HepG2 (cell line): ENCODE measurements around the gene POU6F1. TPM values are rescaled to one million over a fixed set of nuclear protein-coding genes. Genes with fewer than 3 reads are reported as not detected.
A peak's percentile ranks its signal among the peaks of the same experiment; 100 is the strongest.

Experiments
- ATAD3A ChIP-seq: sonication (generic); formaldehyde crosslinking; IDR thresholded peaks from 2 replicates; pipeline ENCODE4 v1.4.0; 2020; ENCODE audit warnings: missing genetic modification reagents
- GLI4 ChIP-seq: sonication (generic); formaldehyde crosslinking; IDR thresholded peaks from 2 replicates; pipeline ENCODE4 v1.5.1; 2020; ENCODE audit warnings: missing genetic modification reagents, mild to moderate bottlenecking, moderate library complexity, borderline replicate concordance
- HNRNPUL1 ChIP-seq: fragments of 200-400 bp; formaldehyde crosslinking; IDR thresholded peaks from 2 replicates; pipeline ENCODE4 v1.6.1; 2017; ENCODE audit warnings: low read depth, mild to moderate bottlenecking, low read length, moderate library complexity
- JUNB ChIP-seq: sonication (generic); formaldehyde crosslinking; IDR thresholded peaks from 2 replicates; pipeline ENCODE4 v1.8.0; 2022; ENCODE audit warnings: missing genetic modification reagents, mild to moderate bottlenecking, borderline replicate concordance
- KLF9 ChIP-seq: IDR thresholded peaks from 2 replicates; pipeline ENCODE4 v1.6.1; 2016; ENCODE audit warnings: low read depth
- KMT2B ChIP-seq: IDR thresholded peaks from 2 replicates; pipeline ENCODE4 v1.6.1; 2016; ENCODE audit warnings: missing genetic modification reagents, missing compliant biosample characterization
- NAIF1 ChIP-seq: sonication (generic); formaldehyde crosslinking; IDR thresholded peaks from 2 replicates; pipeline ENCODE4 v1.5.0; 2020; ENCODE audit warnings: mild to moderate bottlenecking, missing genetic modification reagents, borderline replicate concordance
- NFKBIZ ChIP-seq: IDR thresholded peaks from 2 replicates; pipeline ENCODE4 v1.6.1; 2018; ENCODE audit warnings: missing genetic modification reagents, missing compliant biosample characterization
- NR1H2 ChIP-seq: sonication (generic); formaldehyde crosslinking; IDR thresholded peaks from 2 replicates; pipeline ENCODE4 v1.8.1; 2022; ENCODE audit warnings: low read depth, missing genetic modification reagents, borderline replicate concordance
- SAFB2 ChIP-seq: sonication (generic); formaldehyde crosslinking; IDR thresholded peaks from 2 replicates; pipeline ENCODE4 v1.5.1; 2020; ENCODE audit warnings: missing genetic modification reagents, low read depth, mild to moderate bottlenecking, borderline replicate concordance
- SMARCE1 ChIP-seq: fragments of 450-650 bp; IDR thresholded peaks from 2 replicates; pipeline ENCODE4 v1.6.1; 2017; ENCODE audit warnings: borderline replicate concordance
- SP1 ChIP-seq, 2 experiments: fragments of 450-650 bp in 1 of 2; sonication (generic) in 1 of 2; formaldehyde crosslinking in 1 of 2; IDR thresholded peaks; 2 replicates each; pipeline versions ENCODE4 v1.4.0 to v1.6.1; 2016 to 2020; ENCODE audit warnings: missing genetic modification reagents in 1 of 2
- TCF7 ChIP-seq: sonication (generic); IDR thresholded peaks from 2 replicates; pipeline ENCODE4 v1.6.1; 2016; ENCODE audit warnings: antibody characterized with exemption, low read depth
- ZNF121 ChIP-seq: sonication (generic); formaldehyde crosslinking; IDR thresholded peaks from 2 replicates; pipeline ENCODE4 v1.5.0; 2020; ENCODE audit warnings: mild to moderate bottlenecking, missing genetic modification reagents
- ZNF775 ChIP-seq: sonication (generic); formaldehyde crosslinking; IDR thresholded peaks from 2 replicates; pipeline ENCODE4 v1.4.0; 2020; ENCODE audit warnings: missing genetic modification reagents, mild to moderate bottlenecking, moderate library complexity, borderline replicate concordance
- ZNF792 ChIP-seq: IDR thresholded peaks from 2 replicates; pipeline ENCODE4 v1.6.1; 2016
- polyA plus RNA-seq, 8 experiments: library from polyadenylated mRNA; depleted of rRNA in 3 of 8; stranded (reverse) in 7 of 8; unstranded in 1 of 8; fragments of >200 nt; fragmentation: Illumina TruSeq in 4 of 8; extraction: Trizol in 4 of 8; gene quantifications; 2 replicates each; pipeline versions ENCODE4 v1.2.1 to v1.2.3, GENCODE V29; 2011 to 2016; ENCODE audit warnings: low read depth in 4 of 8, missing spikeins in 1 of 8, mixed read lengths in 1 of 8; ENCODE audit not compliant: insufficient read depth in 1 of 8
- total RNA-seq, 5 experiments: library from RNA; depleted of rRNA; stranded (reverse); fragments of >200 nt; fragmentation: Illumina TruSeq; extraction: Trizol; gene quantifications; 2 replicates each; pipeline ENCODE4 v1.2.3, GENCODE V29; 2016; ENCODE audit warnings: low read depth in 1 of 5
- TF ChIP-seq, protein P1 (sequence below): sonication (generic); formaldehyde crosslinking; IDR thresholded peaks from 2 replicates; pipeline ENCODE4 v1.4.0; 2020; ENCODE audit warnings: missing genetic modification reagents
- TF ChIP-seq, protein P2 (sequence below): sonication (generic); formaldehyde crosslinking; IDR thresholded peaks from 2 replicates; pipeline ENCODE4 v1.5.0; 2020; ENCODE audit warnings: missing genetic modification reagents
- TF ChIP-seq, protein P3 (sequence below): sonication (generic); formaldehyde crosslinking; IDR thresholded peaks from 2 replicates; pipeline ENCODE4 v1.4.0; 2020; ENCODE audit warnings: missing genetic modification reagents, borderline replicate concordance
- TF ChIP-seq, protein P4 (sequence below): sonication (generic); formaldehyde crosslinking; IDR thresholded peaks from 2 replicates; pipeline ENCODE4 v1.4.0; 2020; ENCODE audit warnings: missing genetic modification reagents, borderline replicate concordance
- TF ChIP-seq, protein P5 (sequence below): sonication (generic); formaldehyde crosslinking; IDR thresholded peaks from 2 replicates; pipeline ENCODE4 v1.5.0; 2020; ENCODE audit warnings: missing genetic modification reagents

POU6F1 gene
- total and polyA plus RNA-seq, 2 of the 13 experiments (the other 11 are each of a cell fraction or from before 2014, with no cell fraction given): 0.48 to 0.51 TPM

DNA sequence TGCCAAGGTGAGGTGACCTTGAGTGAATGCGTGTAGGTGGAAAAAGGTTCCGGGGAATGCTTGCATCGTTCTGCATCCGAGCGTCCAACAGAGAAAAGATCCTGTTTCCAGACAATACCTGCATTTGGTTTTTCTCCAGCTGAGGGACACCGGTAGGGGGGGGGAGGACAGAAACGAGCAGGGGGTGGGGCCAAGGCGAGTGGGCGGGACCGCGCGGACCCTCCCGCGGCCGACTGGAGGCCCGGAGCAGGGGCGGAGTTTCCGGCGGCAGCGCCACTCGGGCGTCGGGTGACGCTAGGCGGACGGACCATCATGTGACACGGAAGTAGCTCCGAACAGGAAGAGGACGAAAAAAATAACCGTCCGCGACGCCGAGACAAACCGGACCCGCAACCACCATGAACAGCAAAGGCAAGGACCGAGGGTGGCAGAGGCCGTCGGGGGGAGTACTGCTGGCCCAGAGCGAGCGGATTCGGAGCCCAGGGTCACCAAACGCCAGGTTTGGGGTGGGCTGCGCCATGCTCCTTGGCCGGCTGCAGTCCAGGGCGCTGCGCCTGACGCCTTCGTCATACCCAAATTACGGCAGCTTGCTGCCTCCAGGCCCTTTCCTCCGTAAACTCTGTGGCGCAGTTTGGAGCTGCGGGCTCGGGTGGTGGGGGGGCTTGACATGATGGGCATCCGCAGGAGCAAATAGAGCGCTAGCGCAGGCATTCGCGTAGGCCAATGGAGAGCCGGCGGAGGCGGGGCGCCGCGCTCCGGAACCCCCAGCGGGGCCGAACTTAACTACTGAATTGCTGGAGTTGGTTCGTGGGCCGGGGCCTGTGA lies 20.9 kb upstream of the POU6F1 start, which contains the start of gene DAZAP2 (continued):
- TF ChIP-seq, protein P1, sequence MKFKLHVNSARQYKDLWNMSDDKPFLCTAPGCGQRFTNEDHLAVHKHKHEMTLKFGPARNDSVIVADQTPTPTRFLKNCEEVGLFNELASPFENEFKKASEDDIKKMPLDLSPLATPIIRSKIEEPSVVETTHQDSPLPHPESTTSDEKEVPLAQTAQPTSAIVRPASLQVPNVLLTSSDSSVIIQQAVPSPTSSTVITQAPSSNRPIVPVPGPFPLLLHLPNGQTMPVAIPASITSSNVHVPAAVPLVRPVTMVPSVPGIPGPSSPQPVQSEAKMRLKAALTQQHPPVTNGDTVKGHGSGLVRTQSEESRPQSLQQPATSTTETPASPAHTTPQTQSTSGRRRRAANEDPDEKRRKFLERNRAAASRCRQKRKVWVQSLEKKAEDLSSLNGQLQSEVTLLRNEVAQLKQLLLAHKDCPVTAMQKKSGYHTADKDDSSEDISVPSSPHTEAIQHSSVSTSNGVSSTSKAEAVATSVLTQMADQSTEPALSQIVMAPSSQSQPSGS (CRISPR knock-in tag): peak; percentile 38; the same call in 1 of the 2 replicates
- TF ChIP-seq GLI4 (CRISPR knock-in tag): no peak
- no peak for TF ChIP-seq NFKBIZ
- no peak for TF ChIP-seq SP1 (IDR thresholded peaks at IDR 0.05)
- TF ChIP-seq SP1 (CRISPR knock-in tag; IDR thresholded peaks at IDR 0.05): peak; percentile 42
- TF ChIP-seq, protein P2, sequence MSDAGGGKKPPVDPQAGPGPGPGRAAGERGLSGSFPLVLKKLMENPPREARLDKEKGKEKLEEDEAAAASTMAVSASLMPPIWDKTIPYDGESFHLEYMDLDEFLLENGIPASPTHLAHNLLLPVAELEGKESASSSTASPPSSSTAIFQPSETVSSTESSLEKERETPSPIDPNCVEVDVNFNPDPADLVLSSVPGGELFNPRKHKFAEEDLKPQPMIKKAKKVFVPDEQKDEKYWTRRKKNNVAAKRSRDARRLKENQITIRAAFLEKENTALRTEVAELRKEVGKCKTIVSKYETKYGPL (CRISPR knock-in tag): 0 out of 2 replicates have a peak, but pooled peaks have one; percentile 45
- TF ChIP-seq, protein P3, sequence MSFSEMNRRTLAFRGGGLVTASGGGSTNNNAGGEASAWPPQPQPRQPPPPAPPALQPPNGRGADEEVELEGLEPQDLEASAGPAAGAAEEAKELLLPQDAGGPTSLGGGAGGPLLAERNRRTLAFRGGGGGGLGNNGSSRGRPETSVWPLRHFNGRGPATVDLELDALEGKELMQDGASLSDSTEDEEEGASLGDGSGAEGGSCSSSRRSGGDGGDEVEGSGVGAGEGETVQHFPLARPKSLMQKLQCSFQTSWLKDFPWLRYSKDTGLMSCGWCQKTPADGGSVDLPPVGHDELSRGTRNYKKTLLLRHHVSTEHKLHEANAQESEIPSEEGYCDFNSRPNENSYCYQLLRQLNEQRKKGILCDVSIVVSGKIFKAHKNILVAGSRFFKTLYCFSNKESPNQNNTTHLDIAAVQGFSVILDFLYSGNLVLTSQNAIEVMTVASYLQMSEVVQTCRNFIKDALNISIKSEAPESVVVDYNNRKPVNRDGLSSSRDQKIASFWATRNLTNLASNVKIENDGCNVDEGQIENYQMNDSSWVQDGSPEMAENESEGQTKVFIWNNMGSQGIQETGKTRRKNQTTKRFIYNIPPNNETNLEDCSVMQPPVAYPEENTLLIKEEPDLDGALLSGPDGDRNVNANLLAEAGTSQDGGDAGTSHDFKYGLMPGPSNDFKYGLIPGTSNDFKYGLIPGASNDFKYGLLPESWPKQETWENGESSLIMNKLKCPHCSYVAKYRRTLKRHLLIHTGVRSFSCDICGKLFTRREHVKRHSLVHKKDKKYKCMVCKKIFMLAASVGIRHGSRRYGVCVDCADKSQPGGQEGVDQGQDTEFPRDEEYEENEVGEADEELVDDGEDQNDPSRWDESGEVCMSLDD (CRISPR knock-in tag): no peak
- no peak for TF ChIP-seq SMARCE1
- TF ChIP-seq, protein P4, sequence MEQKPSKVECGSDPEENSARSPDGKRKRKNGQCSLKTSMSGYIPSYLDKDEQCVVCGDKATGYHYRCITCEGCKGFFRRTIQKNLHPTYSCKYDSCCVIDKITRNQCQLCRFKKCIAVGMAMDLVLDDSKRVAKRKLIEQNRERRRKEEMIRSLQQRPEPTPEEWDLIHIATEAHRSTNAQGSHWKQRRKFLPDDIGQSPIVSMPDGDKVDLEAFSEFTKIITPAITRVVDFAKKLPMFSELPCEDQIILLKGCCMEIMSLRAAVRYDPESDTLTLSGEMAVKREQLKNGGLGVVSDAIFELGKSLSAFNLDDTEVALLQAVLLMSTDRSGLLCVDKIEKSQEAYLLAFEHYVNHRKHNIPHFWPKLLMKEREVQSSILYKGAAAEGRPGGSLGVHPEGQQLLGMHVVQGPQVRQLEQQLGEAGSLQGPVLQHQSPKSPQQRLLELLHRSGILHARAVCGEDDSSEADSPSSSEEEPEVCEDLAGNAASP (CRISPR knock-in tag): no peak
- no peak for TF ChIP-seq JUNB (CRISPR knock-in tag)
- no peak for TF ChIP-seq TCF7
- no peak for TF ChIP-seq HNRNPUL1
- TF ChIP-seq NR1H2 (CRISPR knock-in tag): no peak
- TF ChIP-seq, protein P5, sequence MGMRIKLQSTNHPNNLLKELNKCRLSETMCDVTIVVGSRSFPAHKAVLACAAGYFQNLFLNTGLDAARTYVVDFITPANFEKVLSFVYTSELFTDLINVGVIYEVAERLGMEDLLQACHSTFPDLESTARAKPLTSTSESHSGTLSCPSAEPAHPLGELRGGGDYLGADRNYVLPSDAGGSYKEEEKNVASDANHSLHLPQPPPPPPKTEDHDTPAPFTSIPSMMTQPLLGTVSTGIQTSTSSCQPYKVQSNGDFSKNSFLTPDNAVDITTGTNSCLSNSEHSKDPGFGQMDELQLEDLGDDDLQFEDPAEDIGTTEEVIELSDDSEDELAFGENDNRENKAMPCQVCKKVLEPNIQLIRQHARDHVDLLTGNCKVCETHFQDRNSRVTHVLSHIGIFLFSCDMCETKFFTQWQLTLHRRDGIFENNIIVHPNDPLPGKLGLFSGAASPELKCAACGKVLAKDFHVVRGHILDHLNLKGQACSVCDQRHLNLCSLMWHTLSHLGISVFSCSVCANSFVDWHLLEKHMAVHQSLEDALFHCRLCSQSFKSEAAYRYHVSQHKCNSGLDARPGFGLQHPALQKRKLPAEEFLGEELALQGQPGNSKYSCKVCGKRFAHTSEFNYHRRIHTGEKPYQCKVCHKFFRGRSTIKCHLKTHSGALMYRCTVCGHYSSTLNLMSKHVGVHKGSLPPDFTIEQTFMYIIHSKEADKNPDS (CRISPR knock-in tag): no peak
- TF ChIP-seq NAIF1 (CRISPR knock-in tag): no peak
- TF ChIP-seq SAFB2 (CRISPR knock-in tag): peak; percentile 25; the same call in 1 of the 2 replicates
- TF ChIP-seq KLF9 (CRISPR knock-in tag): no peak
- peak; percentile 59; the same call in 1 of the 2 replicates for TF ChIP-seq ZNF792 (CRISPR knock-in tag)
- no peak for TF ChIP-seq ZNF121 (CRISPR knock-in tag)
- no peak for TF ChIP-seq ZNF775 (CRISPR knock-in tag)
- TF ChIP-seq KMT2B (CRISPR knock-in tag): peak; percentile 82
- TF ChIP-seq ATAD3A (CRISPR knock-in tag): peak; percentile 52; the same call in 1 of the 2 replicates
